Measurements from ENCODE around the gene PRB2. TPM values are rescaled to one million over a fixed set of nuclear protein-coding genes. Genes with fewer than 3 reads are reported as not detected.
"Not testable (repeated sequence)": the region's sequence is repeated elsewhere in the genome, so short reads cannot be mapped to it uniquely, and the experiment has no call there.

The PRB2 gene
- not detected for total RNA-seq

DNA sequence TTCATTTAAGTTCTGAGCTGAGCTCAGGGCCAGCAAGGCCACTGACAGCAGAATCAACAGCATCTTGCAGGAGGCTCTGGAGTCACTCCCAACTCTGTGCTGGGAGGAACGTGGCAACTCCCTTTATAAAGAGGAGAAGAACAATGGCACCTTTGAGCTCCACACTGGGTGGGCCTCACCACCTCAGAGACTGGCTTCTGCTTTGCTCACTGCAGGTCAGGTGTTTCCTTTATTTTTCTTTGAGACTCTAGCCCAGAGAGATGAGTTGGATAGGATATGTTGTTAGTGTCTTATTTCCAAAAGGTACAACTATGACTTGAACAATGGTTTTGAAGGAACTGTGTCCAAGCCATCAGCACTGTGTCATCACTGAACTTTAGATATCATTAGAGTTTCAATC is at the start of gene PRB2:
TSS of gene PRB2 (minus strand) at position 101 of the 400 bp plus-strand sequence. CDS start at position 63, 38 bp downstream.
- H3K27ac Mint-ChIP-seq, H3K27me3 Mint-ChIP-seq, H3K4me1 Mint-ChIP-seq, DNase-seq, H3K36me3 Mint-ChIP-seq, H3K4me3 Mint-ChIP-seq, H3K9me3 Mint-ChIP-seq: not testable (repeated sequence)

DNA sequence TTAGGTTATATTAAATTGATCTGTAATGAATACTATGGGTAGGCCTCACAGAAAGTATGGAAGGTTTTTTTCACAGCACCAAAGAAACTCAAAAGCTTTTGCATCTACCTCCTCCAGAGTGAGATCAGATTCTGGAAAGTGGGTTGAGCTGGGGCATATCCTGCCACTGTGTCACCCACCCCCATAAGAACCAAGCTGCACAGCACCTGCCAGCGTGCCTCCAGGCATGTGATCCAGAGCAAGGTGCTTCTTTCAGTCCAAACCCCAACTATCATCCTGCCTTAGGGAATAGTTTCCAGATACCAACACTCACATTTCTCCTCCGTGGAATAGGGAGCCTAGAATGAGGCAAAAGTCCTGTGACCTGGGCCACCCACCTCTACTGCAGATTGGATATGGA is 42.6 kb upstream of the PRB2 start:
- Mint-ChIP-seq H3K27ac (no peak overlapping the region), H3K36me3 (no peaks in the 10 kb centered on the region), H3K9me3 (peaks cover 3% of the 10 kb centered on the region), H3K4me3 (no peak overlapping the region), H3K4me1 (no peaks in the 10 kb centered on the region), H3K27me3 (no peaks in the 10 kb centered on the region)
- no peak for DNase-seq

DNA sequence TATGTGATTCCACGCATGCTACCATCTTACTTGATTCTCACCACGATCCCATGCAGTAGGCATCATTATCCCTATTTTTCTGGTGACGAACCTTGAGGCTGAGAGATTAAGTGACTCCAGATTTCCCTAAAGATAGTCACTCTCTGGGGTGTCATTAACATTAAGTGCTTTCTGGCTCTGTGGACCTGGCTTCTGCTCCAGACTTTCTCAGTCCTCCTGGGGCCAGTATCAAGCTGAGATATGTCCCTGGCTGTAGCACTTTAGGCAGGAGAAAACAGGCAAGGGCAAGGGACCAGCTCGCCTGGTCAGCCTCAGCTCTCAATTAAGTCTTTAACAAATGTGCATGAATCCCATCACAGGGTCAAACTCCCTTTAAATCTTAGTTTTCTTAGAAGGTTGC is 38.3 kb upstream of the PRB2 start:
- Mint-ChIP-seq H3K4me1 (peaks cover 19% of the 10 kb centered on the region), H3K4me3 (no peak overlapping the region), H3K9me3 (peaks cover 3% of the 10 kb centered on the region), H3K36me3 (no peaks in the 10 kb centered on the region), H3K27me3 (no peaks in the 10 kb centered on the region), H3K27ac (no peak overlapping the region)
- no peak for DNase-seq

DNA sequence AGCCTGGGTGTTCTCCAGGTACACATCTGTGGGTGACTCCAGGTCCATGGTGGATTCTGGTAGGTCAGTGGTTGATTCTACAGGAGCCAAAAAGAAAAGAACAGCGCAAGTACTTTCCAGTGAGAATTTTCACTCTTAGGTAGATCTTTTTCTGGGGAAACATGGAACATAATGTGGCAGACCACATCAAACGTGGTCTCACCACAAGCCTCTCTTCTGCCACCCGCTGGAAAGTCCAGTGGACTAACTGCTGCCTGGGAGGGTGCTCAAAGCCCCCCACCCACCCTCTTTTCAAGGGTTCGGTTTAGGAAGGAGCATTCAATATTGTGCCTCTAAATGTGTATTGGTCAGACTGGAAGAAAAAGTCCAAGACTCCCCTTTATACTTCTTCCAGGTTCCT is 36.1 kb upstream of the PRB2 start:
- H3K27me3 Mint-ChIP-seq: no peaks in the 10 kb centered on the region
- no peak overlapping the region for H3K4me3 Mint-ChIP-seq
- no peaks in the 10 kb centered on the region for H3K36me3 Mint-ChIP-seq
- peak overlapping the region; percentile 67 for H3K27ac Mint-ChIP-seq
- H3K9me3 Mint-ChIP-seq: no peaks in the 10 kb centered on the region
- H3K4me1 Mint-ChIP-seq: peaks cover 19% of the 10 kb centered on the region
- DNase-seq: peak; percentile 13

DNA sequence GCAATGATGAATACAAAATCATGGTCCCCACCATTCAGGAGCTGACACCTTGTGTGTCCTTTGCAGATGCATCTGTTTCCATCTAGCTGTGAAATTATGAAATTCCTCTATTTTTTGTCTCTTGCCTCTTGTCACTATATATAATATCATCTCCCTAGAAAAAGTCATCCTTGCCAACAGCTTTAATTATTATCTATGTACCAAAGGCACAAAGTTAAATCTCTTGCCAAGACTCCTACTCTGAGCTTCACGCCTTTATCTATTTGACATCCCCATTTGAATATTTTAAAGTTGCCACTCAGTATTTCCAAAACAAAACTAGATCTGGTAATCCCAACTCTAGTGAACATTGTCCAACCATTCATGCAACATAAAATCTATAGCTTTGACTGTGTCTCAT is 32.0 kb upstream of the PRB2 start:
- H3K36me3 Mint-ChIP-seq: no peaks in the 10 kb centered on the region
- DNase-seq: no peak
- H3K27ac Mint-ChIP-seq: no peak overlapping the region
- peaks cover 2% of the 10 kb centered on the region for H3K9me3 Mint-ChIP-seq
- no peak overlapping the region for H3K4me3 Mint-ChIP-seq
- H3K4me1 Mint-ChIP-seq: peaks cover 15% of the 10 kb centered on the region
- H3K27me3 Mint-ChIP-seq: no peaks in the 10 kb centered on the region

DNA sequence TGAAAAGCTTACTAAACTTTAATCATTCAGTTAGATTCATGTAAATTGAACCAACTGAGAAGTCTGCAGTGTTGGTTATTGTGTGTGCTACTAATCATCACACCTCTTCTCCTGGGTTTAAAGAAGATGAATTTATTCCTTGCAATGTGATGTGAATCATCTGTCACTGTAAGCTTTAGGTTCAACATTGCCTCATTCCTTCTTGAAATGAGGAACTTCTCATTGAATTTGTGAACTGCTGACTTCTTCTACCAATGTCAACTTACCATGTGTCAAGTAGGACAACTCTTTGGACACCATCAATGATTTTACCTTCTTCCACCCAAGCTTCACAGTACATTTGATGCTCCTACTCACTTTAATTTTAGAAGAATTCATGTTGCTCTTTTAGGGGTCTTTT is 17.4 kb upstream of the PRB2 start:
- H3K4me3 Mint-ChIP-seq: no peak overlapping the region

DNA sequence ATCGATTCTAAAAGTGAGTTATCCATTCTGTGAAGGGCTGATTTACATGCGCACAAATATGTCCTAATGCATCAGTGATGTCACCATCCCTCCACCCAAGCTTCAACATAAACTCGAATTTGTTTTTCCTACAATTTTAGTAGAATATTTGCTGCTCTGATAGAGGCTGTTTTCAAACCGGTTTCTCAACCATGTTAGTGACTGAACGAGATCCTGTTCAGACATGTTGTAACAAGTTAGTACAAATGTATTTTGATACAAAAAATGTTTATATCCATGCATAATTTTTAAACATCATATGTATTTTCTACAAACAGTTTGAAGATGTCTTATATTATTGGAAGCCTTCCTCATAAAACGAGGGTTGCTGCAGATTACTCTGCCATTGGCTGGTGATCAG is 12.7 kb upstream of the PRB2 start:
- Mint-ChIP-seq H3K4me3 (no peak overlapping the region), H3K36me3 (peaks cover 11% of the 10 kb centered on the region), H3K27ac (no peak overlapping the region), H3K27me3 (no peaks in the 10 kb centered on the region), H3K9me3 (peaks cover 2% of the 10 kb centered on the region), H3K4me1 (no peaks in the 10 kb centered on the region)
- no peak for DNase-seq

More for the DNA sequence above, 17.4 kb upstream of the PRB2 start:
- Mint-ChIP-seq H3K36me3 (peaks cover 11% of the 10 kb centered on the region), H3K27ac (no peak overlapping the region), H3K4me1 (no peaks in the 10 kb centered on the region), H3K9me3 (peaks cover 10% of the 10 kb centered on the region), H3K27me3 (no peaks in the 10 kb centered on the region)
- no peak for DNase-seq

DNA sequence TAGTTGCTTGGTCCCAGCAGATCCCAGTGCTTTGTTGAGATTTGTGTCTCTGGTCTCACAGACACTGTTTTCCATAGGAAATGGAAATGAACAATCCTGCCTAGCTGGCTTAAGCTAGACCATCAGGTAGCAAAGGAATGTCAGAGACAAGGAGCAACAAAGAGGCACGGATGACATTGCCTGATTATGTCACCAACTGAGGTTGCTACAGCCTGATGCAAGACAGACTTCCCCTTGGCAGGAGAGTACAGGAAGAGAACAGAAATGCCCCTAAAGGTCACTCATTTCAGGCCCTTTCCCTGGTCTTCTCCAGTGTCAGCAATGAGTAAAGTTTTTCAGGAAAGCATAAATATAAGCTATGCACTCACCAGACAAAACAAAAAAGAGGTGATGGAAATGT is 2.0 kb upstream of the PRB2 start:
- Mint-ChIP-seq H3K36me3 (no peaks in the 10 kb centered on the region), H3K27me3 (peaks cover 7% of the 10 kb centered on the region), H3K4me3 (no peak overlapping the region), H3K27ac (no peak overlapping the region), H3K4me1 (no peaks in the 10 kb centered on the region), H3K9me3 (peaks cover 1% of the 10 kb centered on the region)
- DNase-seq: no peak

DNA sequence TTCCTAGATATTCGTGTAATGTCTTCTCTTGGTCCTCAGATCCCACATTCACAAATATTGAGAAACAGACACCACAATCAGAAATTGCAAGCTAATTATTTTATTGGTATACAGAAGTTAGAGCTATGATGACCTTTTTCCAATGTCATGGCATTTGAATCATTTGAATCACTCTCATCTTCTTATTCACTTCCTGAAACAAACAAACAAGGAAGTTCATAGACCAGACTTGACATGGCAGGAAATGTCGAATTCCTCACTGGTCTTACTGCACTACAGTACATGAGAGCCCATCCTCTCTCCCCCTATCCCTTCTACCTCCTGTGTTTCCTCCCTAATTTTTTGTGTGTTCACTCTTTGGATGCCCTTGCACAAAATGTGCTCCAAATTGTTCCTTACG is 3.9 kb downstream of the PRB2 start:
- H3K27ac Mint-ChIP-seq, DNase-seq, H3K27me3 Mint-ChIP-seq, H3K9me3 Mint-ChIP-seq, H3K36me3 Mint-ChIP-seq, H3K4me1 Mint-ChIP-seq, H3K4me3 Mint-ChIP-seq: not testable (repeated sequence)

DNA sequence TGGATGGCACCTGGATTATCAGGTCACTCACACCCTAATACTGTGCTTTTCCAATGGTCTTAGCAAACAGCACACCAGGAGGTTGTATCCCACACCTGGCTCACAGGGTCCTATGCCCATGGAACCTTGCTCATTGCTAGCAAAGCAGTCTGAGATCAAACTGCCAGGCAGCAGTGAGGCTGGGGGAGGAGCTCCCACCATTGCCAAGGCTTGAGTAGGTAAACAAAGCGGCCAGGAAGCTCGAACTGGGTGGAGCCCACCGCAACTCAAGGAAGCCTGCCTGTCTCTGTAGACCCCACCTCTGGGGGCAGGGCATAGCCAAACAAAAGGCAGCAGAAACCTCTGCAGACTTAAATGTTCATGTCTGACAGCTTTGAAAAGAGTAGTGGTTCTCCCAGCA is 17.9 kb downstream of the PRB2 start:
- Mint-ChIP-seq H3K9me3 (peaks cover 26% of the 10 kb centered on the region), H3K36me3 (peaks cover 22% of the 10 kb centered on the region)
- not testable (repeated sequence) for H3K27ac Mint-ChIP-seq, DNase-seq, H3K4me1 Mint-ChIP-seq, H3K4me3 Mint-ChIP-seq, H3K27me3 Mint-ChIP-seq

DNA sequence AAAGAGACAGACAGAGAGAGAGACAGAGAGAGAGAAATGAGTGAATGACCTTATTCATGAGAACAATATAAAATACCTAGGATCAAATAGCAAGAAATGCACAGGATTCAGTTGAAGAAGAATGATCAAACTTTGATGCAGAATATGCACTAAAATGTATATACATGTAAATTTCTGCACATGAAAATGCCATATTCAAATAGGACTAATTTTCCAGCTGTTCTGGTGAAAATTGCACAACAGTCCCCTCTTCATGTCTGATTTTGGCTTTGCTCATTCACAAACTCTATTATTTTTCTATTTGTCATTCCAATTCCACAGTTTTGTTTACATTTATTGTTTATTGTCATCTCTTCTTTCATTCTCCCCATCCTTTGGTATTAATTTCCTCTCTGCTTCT is 34.2 kb downstream of the PRB2 start:
- DNase-seq: no peak
- H3K9me3 Mint-ChIP-seq: peaks cover 2% of the 10 kb centered on the region
- H3K4me3 Mint-ChIP-seq: no peak overlapping the region
- H3K27me3 Mint-ChIP-seq: no peaks in the 10 kb centered on the region
- no peaks in the 10 kb centered on the region for H3K4me1 Mint-ChIP-seq
- no peak overlapping the region for H3K27ac Mint-ChIP-seq
- no peaks in the 10 kb centered on the region for H3K36me3 Mint-ChIP-seq

DNA sequence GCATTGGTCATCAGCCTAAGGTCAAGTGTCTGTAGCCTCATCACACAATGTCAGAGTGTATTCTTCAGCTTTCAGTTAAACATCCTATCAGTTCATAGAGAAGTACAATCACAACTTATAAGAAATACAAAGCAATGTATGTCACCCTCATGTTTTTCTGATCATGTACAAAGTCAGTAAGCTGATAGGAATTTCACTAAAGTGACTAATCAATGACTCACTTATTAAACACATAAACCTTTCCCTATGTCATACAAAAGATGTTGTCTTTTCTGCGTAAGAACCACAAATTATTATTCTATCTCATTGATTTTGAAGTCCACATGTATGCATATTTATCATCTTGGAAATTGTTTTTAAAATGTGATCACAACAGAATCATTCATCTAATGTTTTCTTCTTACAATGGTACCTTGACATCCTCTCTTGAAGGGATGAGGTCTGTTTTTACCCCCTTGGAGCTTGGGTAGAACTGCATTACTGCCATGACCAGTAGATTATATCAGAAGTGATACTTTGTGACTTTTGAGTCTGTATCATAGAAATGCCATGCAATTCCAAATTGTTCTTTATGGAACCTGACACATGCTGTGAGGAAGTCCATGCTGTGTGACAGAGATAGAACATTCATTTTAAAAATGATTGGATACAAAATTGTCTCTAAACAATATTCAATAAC is 35.0 kb downstream of the PRB2 start:
- H3K9me3 Mint-ChIP-seq, H3K36me3 Mint-ChIP-seq, H3K27me3 Mint-ChIP-seq, DNase-seq, H3K4me3 Mint-ChIP-seq, H3K27ac Mint-ChIP-seq, H3K4me1 Mint-ChIP-seq: not testable (repeated sequence)

DNA sequence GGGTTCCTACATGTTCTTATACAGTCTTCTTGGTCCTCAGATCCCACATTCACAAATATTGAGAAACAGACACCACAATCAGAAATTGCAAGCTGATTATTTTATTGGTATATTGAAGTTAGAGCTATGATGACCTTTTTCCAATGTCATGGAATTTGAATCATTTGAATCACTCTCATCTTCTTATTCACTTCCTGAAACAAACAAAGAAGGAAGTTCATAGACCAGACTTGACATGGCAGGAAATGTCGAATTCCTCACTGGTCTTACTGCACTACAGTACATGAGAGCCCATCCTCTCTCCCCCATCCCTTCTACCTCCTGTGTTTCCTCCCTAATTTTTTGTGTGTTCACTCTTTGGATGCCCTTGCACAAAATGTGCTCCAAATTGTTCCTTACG is 43.6 kb downstream of the PRB2 start:
- not testable (repeated sequence) for H3K36me3 Mint-ChIP-seq, H3K4me1 Mint-ChIP-seq, DNase-seq, H3K9me3 Mint-ChIP-seq, H3K4me3 Mint-ChIP-seq, H3K27ac Mint-ChIP-seq
- H3K27me3 Mint-ChIP-seq: peaks cover 12% of the 10 kb centered on the region

DNA sequence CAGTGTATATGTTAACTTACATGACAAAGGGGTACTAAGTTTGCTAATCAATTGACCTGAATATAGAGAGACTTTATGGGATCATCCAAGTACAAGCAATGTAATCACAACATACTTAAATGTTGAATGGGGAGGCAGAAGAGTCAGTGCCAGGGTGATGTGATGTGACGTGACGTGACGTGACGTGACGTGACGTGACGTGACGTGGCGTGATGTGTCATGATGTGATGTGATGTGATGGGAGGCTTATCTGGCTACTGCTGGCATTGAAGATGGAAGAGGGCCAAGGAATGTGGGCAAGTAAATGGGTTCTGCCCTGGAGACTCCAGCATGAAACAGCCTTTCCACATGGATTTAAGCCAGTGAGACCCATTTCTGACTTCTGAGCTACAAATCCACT is 46.9 kb downstream of the PRB2 start:
- peaks cover 4% of the 10 kb centered on the region for H3K9me3 Mint-ChIP-seq
- H3K27ac Mint-ChIP-seq: no peak overlapping the region
- H3K36me3 Mint-ChIP-seq: no peaks in the 10 kb centered on the region
- H3K27me3 Mint-ChIP-seq: peaks cover 5% of the 10 kb centered on the region
- DNase-seq: no peak
- no peak overlapping the region for H3K4me3 Mint-ChIP-seq
- no peaks in the 10 kb centered on the region for H3K4me1 Mint-ChIP-seq

DNA sequence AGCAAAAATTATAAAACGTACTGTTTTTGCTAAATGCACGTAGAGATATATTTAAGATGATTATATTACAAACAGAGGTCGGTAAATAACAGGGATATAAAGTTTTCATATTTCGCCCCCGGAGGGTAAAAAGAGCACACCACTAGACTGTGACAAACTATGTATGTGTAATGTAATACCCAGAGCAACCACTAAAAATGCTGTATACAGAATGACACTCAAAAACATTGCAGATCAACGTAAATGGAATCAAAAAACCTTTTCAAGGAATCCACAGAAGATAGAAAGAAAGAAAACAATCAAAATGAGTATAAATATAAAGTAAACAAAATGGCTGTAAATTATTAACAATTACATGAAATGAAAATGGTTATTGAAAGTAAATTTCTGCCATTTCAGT is 47.6 kb downstream of the PRB2 start:
- peaks cover 5% of the 10 kb centered on the region for H3K27me3 Mint-ChIP-seq
- H3K36me3 Mint-ChIP-seq: no peaks in the 10 kb centered on the region
- H3K4me3 Mint-ChIP-seq: no peak overlapping the region
- DNase-seq: no peak
- H3K4me1 Mint-ChIP-seq: no peaks in the 10 kb centered on the region
- no peak overlapping the region for H3K27ac Mint-ChIP-seq
- H3K9me3 Mint-ChIP-seq: peaks cover 4% of the 10 kb centered on the region

DNA sequence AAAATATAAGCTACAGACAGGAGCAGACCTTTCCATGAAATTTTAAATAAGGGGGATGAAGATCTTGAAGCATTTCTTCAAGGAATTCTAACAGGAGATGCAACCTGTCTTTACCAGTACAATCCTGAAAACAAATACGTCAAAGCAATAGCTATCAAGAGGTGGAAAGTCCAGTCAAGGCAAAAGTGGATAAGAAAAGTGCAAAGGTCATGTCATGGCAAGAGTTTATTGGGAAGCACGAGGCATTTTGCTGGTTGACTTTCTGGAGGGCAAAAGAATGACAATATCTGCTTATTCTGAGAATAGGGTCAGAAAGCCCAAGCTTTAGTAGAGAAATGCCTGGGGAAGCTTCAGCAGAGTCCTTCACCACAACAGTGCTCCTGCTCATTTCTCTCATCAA is 50.9 kb downstream of the PRB2 start:
- no peaks in the 10 kb centered on the region for H3K27me3 Mint-ChIP-seq
- DNase-seq: no peak

More for the DNA sequence above, 50.9 kb downstream of the PRB2 start:
- Mint-ChIP-seq H3K9me3 (peaks cover 4% of the 10 kb centered on the region), H3K27ac (no peak overlapping the region), H3K36me3 (peaks cover 2% of the 10 kb centered on the region), H3K4me1 (no peaks in the 10 kb centered on the region), H3K4me3 (no peak overlapping the region)

All from activated naive CD8-positive, alpha-beta T cell treated with anti-CD3 and anti-CD28 coated beads for 36 hours (primary cell).